Muscle layer of duodenum (tissue), 2 donors: Measurements from ENCODE around the gene HMX1.

Source experiments
- H3K27ac ChIP-seq: one replicate; pipeline ENCODE4 v1.7.0; 2013; ENCODE audit warnings: mild to moderate bottlenecking, low read length
- H3K27me3 ChIP-seq: one replicate; pipeline ENCODE4 v1.7.0; 2013; ENCODE audit warnings: low read depth, mild to moderate bottlenecking, control low read depth, low read length
- H3K36me3 ChIP-seq, 2 donors: one replicate each; pipeline ENCODE4 v1.7.0; 2013; ENCODE audit warnings: low read length in 2 of 2, control low read depth in 1 of 2, mild to moderate bottlenecking in 1 of 2; ENCODE audit not compliant: insufficient read depth in 2 of 2, control insufficient read depth in 1 of 2
- H3K4me1 ChIP-seq, 2 donors: one replicate each; pipeline ENCODE4 v1.7.0; 2013; ENCODE audit warnings: low read length in 2 of 2, mild to moderate bottlenecking in 2 of 2, control low read depth in 1 of 2, moderate library complexity in 1 of 2; ENCODE audit not compliant: insufficient read depth in 2 of 2, control insufficient read depth in 1 of 2
- H3K4me3 ChIP-seq, 2 donors: one replicate each; pipeline ENCODE4 v1.7.0; 2013; ENCODE audit warnings: low read length in 2 of 2, low read depth in 1 of 2, mild to moderate bottlenecking in 1 of 2
- H3K9me3 ChIP-seq, 2 donors: one replicate each; pipeline ENCODE4 v1.7.0; 2013; ENCODE audit warnings: low read length in 2 of 2, control low read depth in 1 of 2, mild to moderate bottlenecking in 1 of 2; ENCODE audit not compliant: control insufficient read depth in 1 of 2
- donor health status: healthy.

HMX1 gene

DNA sequence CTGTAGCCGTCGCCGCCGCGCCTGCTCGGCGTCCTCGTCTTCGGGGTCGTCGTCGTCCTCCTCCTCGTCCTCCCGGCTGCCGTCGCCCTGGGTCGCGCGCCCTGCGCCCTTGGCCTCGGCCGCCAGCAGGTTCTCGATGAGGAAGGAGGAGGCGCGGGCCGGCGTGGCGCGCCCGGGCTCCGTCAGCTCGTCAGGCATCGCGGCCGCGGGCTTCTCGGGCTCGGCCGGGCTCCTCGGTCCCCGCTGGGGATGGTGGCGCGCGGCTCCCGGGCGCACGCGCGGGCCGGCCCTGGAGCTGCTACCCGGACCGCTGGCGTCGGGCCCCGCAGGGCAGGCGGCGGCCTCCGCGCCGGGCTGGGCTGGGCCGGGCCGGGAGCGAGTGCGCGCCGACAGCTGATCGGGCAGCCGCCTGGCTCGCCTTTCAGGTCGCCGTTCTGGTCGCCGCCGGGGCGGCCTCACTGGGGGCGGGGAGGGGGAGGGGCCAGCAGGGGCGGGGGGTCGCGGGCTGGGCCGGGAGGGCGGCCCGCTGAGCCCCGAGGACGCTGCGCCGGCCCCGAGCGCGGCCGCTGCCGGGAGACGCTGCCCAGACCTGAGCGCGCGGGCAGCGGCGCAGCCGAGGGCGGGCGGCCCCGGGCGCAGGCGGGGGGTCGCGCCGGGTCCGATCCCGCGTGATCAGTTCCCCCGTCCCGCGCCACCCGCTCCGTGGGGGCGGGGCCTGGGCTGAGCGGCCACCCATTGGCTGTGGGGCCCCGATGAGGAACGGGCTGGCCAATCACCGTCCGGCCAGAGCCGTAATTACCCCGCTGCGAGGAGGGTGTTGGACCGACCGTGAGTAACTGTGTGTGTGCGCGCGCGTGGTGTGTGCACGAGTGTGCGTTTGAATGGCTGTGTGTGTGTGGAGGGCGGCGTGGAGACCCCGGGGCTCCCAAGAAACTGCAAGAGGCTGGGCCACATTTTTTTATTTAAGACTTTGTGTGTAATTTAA, at the start of gene HMX1:
Gene HMX1 (minus strand): TSS at position 423 of the 985 bp plus-strand sequence. CDS start 225 bp downstream, at position 198.
- H3K4me1 ChIP-seq: peaks cover 0 to 24% of the 10 kb centered on the region in 2 donors
- peak within 1 kb of the TSS in 1 of 2 donors; percentile 50 for H3K4me3 ChIP-seq
- no peaks in the 10 kb centered on the region for H3K36me3 ChIP-seq
- peaks cover 60% of the 10 kb centered on the region for H3K27me3 ChIP-seq
- no peak within 1 kb of the TSS for H3K27ac ChIP-seq
- H3K9me3 ChIP-seq: no peaks in the 10 kb centered on the region

DNA sequence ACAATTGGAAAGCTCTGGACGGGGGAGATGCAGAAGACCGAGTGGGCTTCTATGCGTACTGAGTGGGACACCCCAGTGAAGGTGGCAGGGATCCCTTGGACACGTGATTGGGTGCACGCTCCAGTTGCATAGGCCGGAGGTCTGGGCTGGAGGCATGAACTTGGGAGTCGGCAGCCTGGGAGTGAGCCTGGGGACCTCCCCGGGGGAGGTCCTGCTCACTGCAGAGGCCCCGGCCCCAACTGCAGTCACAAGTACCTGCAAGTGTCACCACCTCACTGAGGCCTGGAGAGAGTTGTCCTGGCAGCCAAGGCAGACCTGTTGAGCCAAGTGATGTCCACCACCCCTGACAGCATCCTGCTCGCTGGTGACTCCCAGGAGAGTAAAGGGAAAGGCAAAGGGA, 49.3 kb upstream of the HMX1 start:
- H3K4me1 ChIP-seq: no peaks in the 10 kb centered on the region
- no peak overlapping the region for H3K4me3 ChIP-seq
- no peaks in the 10 kb centered on the region for H3K27me3 ChIP-seq
- H3K36me3 ChIP-seq: no peaks in the 10 kb centered on the region
- H3K9me3 ChIP-seq: peaks cover 0 to 14% of the 10 kb centered on the region in 2 donors
- no peak overlapping the region for H3K27ac ChIP-seq

DNA sequence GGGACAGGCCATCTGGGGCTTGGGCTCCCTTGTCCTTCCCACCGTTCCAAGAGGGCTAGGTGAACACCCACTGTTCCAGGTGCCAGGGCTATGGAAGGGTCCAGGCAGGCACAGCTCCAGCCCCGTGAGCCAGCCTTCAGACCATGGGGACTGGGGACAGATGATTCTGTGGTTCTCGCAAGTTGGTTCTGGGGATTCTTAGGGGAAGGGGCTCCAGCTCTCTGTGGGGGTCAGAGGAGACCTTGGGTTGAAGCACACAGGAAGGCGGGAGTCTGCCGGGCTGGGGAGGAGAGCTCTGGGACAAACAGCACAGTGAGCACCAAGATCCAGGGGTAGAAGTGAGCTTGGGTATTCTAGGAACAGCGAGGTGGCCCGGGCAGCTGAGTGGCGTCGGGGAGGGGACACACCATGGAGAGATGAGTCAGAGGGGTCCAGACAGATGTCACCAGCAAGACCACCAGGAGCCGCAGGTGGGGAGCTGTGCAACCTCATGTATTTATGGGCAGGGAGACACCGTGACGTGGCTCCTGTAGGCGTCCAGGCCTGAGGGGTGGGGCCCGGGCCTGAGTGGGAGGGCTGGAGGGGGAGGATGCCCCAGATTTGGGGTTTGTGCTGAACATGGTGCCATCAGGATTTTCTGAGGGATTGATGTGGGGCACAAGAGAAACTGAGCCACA, 48.8 kb upstream of the HMX1 start:
- H3K27me3 ChIP-seq: no peaks in the 10 kb centered on the region

DNA sequence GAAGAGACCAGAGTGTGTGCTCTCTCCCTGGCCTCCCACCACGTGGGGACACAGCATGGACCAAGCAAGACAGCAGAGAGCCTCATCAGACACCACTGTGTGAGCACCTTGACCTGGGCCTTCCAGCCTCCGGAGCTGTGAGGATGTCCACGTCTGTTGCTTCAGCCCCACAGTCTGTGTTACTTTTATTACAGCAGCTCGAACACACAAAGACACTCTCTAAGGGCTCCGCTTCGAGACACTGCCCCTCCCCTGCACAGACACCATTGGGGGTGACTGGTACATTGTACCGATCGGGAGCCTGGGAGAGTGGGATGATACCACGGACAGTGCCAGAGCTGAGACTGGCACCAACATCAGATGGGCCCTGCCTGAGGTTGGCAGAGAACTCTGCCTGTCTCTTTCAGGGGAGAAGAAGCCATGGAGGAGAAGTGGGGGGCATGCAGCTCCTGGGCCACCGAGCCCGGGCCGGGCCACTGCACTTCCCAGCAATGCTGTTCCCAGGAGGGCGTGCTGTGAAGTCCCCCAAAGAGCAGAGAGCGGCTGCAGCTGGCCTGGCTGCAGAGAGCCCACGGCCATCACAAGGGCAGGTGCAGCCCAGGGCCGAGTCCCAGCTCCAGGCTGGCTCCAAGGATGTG, 48.1 kb upstream of the HMX1 start:
- Histone ChIP-seq H3K4me1 (no peaks in the 10 kb centered on the region), H3K4me3 (no peak overlapping the region), H3K27ac (no peak overlapping the region), H3K9me3 (peaks cover 0 to 14% of the 10 kb centered on the region in 2 donors), H3K36me3 (no peaks in the 10 kb centered on the region), H3K27me3 (no peaks in the 10 kb centered on the region)

More for the DNA sequence above, 48.8 kb upstream of the HMX1 start:
- Histone ChIP-seq H3K9me3 (peaks cover 0 to 14% of the 10 kb centered on the region in 2 donors), H3K4me1 (no peaks in the 10 kb centered on the region), H3K4me3 (no peak overlapping the region), H3K27ac (no peak overlapping the region), H3K36me3 (no peaks in the 10 kb centered on the region)

DNA sequence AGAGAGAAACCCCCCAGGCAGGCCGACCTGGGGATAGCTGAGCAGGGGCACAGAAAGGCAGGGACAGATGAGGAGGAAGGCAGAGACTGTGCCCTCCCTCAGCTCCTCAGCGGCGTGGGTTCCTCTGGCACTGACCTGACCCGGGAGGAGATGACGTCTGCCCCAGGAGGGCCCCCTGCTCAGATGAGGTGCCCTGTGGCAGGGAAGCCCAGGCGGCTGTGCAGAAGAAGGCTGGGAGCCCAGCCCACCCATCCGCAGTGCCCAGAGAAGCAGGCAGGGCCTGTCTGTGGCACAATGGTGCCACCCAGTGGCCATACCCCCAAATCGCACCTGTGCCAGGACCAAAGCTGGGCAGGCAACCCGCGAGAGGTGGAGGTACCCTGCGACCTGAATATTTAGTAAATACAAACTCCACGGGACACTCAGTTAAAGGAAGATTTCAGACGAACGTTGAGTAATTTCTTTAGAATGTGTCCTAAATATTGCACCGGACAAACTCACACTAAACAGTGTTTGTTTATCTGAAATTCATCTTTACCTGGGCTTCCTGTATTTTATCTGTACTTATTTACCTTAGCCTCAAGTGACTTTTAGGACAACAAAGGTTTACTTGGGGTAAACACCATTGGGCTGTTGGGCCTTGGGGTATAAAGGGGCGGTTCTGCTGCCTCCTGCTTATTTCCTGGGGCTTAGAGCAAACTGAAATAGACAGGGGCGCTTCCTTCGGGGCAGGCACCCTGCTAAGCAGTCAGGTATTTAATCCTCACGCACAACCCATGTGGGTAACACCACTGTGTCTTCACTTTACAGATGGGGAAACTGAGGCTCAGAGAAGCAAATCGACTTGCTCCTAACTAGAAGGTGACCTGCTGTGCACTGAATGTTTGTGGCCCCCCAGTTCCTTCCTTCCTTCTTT, 46.5 kb upstream of the HMX1 start:
- Histone ChIP-seq H3K9me3 (peaks cover 0 to 9% of the 10 kb centered on the region in 2 donors), H3K27me3 (no peaks in the 10 kb centered on the region), H3K4me3 (no peak overlapping the region), H3K27ac (no peak overlapping the region), H3K36me3 (no peaks in the 10 kb centered on the region), H3K4me1 (no peaks in the 10 kb centered on the region)

DNA sequence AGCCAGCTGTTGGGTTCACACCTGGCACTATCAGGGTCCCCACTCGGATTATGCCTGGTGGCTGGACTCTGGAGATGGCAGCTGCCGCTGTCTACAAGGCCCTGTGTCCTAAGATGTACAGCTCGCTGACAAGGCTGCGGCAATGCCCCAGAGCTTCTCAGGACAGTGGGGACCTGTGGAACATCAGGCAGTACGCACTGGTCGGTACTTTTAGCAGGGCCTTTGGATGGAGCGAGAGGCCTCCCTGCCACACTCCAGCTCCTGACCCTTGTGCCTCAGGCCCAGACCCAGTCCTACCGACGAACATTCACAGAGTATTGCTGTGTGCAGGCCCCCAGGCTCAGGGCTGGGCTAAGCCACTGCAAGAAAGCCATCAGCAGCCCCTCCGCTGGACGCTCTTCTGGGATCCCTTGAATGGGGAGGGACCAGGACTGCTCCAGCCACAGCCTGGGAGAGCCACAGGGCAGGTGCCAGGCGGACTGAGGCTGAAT, 45.7 kb upstream of the HMX1 start:
- Histone ChIP-seq H3K4me3 (no peak overlapping the region), H3K36me3 (no peaks in the 10 kb centered on the region), H3K4me1 (no peaks in the 10 kb centered on the region), H3K27me3 (no peaks in the 10 kb centered on the region), H3K27ac (no peak overlapping the region), H3K9me3 (peaks cover 0 to 2% of the 10 kb centered on the region in 2 donors)

DNA sequence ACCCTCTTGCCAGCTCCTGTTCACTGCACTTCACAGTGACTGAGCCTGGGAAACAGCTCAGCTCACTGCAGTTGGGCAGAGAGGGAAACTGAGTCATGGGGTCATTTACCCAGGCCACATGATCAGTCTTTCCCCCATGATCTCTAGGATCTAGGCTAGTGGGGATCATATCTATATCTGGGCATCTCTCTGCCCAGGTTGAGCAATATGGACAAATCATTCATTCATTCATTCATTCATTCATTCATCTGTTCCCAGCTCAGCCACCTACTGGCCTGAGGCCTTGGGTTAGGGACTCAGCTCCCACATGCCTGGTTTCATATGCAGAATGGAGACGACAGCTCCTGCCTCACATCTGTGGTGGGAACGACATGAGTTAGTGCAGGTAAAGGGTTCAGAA, 45.3 kb upstream of the HMX1 start:
- Histone ChIP-seq H3K4me3 (no peak overlapping the region), H3K4me1 (no peaks in the 10 kb centered on the region), H3K27me3 (no peaks in the 10 kb centered on the region), H3K9me3 (no peaks in the 10 kb centered on the region), H3K36me3 (no peaks in the 10 kb centered on the region), H3K27ac (no peak overlapping the region)

DNA sequence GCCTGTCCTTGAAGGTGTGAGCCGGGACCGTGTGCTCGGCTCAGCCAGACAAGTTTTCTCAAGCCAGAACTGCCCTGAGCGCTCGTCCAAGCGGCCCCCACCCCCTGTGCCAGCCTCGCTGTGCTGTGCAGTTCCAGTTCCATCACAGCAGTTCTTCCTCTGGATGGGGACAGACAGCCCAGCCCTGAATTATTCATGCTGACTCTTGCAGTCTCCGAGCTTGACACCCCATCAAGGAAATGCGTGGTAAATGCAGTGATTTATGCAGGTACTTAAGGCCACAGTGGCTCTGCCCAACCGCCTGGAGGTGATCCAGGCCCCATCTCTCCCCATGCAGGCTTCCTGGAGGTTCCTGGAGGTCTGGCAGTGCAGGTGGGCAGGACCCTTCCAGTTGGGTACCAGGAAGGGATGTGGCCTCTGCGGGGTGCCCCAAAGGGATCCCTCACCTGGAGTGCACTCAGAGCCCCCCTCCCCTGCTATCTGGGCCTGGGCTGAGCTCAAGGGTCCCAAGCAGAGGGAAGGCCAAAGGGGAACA, 44.8 kb upstream of the HMX1 start:
- no peaks in the 10 kb centered on the region for H3K9me3 ChIP-seq
- no peaks in the 10 kb centered on the region for H3K27me3 ChIP-seq
- no peak overlapping the region for H3K27ac ChIP-seq
- no peak overlapping the region for H3K4me3 ChIP-seq
- H3K36me3 ChIP-seq: no peaks in the 10 kb centered on the region
- no peaks in the 10 kb centered on the region for H3K4me1 ChIP-seq

DNA sequence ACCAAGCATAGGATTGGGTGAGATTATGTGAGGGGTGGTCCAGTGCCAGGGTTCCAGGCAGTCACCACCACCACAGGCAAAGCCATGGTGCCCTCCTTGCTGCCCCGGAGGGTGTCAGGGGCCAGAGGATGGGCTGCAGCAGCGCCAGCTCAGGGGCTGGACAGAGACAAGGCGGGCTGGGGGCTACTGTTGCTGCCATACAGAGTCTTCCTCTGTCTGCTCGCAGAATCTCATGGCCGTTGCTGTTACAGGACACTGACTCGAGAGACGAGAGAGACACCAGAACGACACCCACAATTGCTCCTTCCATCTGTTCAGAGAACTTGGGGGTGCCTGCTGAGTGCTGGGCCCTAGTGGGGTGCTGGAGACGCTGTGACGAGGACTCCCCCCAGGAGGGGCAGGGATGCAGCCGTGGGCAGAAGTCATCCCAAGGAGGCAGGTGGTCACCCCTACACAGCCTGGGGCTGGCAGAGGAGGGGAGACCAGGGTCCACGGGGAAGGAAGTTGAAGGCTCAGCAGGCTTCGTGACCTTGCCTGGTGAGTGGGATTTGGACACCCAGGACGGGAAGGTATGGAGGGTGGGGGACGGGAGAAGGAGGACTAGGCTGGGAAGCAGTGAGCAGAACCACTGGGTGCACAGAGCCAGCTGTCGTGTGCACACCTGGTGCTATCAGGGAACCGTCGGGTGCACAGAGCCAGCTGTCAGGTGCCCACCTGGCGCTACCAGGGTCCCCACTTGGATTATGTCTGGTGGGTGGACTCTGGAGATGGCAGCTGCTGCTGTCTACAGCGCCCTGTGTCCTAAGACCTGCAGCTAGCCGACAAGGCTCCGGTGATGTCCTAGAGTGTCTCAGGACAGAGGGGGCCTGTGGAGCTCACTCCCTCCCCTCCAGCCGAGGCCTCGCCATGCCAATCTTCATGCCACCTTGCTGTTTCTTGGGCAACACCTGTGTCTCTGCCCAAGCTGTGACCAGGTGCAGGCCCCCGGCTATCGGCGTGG, 43.9 kb upstream of the HMX1 start:
- H3K4me1 ChIP-seq: no peaks in the 10 kb centered on the region
- no peaks in the 10 kb centered on the region for H3K27me3 ChIP-seq
- H3K36me3 ChIP-seq: no peaks in the 10 kb centered on the region
- no peaks in the 10 kb centered on the region for H3K9me3 ChIP-seq
- H3K4me3 ChIP-seq: no peak overlapping the region
- H3K27ac ChIP-seq: no peak overlapping the region
